HEK293 (cell line): ENCODE results near the gene NCL.

Experiments
- EGR2 ChIP-seq: fragments of 450-650 bp; formaldehyde crosslinking; IDR thresholded peaks from 2 replicates; pipeline ENCODE4 v1.5.1; 2016; ENCODE audit warnings: low read depth, missing biosample characterization, missing genetic modification characterization
- GLIS1 ChIP-seq: fragments of 450-650 bp; formaldehyde crosslinking; IDR thresholded peaks from 2 replicates; pipeline ENCODE4 v1.5.1; 2016; ENCODE audit warnings: missing biosample characterization, missing genetic modification characterization
- PBX3 ChIP-seq: sonication (generic); formaldehyde crosslinking; IDR thresholded peaks from 2 replicates; pipeline ENCODE4 v1.8.1; 2022; ENCODE audit warnings: mild to moderate bottlenecking, moderate library complexity, missing genetic modification reagents
- PRDM2 ChIP-seq: fragments of 450-650 bp; formaldehyde crosslinking; IDR thresholded peaks from 2 replicates; pipeline ENCODE4 v1.5.1; 2016; ENCODE audit warnings: missing biosample characterization, missing genetic modification characterization, borderline replicate concordance
- SCRT2 ChIP-seq: fragments of 450-650 bp; formaldehyde crosslinking; IDR thresholded peaks from 2 replicates; pipeline ENCODE4 v1.5.1; 2016; ENCODE audit warnings: missing biosample characterization, missing genetic modification characterization
- ZBTB20 ChIP-seq: fragments of 450-650 bp; formaldehyde crosslinking; IDR thresholded peaks from 2 replicates; pipeline ENCODE4 v1.5.1; 2016; ENCODE audit warnings: missing biosample characterization, missing genetic modification characterization
- ZBTB44 ChIP-seq: fragments of 450-650 bp; IDR thresholded peaks from 2 replicates; pipeline ENCODE4 v1.5.1; 2018; ENCODE audit warnings: missing biosample characterization, mild to moderate bottlenecking, missing genetic modification characterization
- ZBTB7A ChIP-seq: fragments of 450-650 bp; formaldehyde crosslinking; IDR thresholded peaks from 2 replicates; pipeline ENCODE4 v1.5.1; 2016; ENCODE audit warnings: low read depth, missing biosample characterization, missing genetic modification characterization
- ZBTB8A ChIP-seq: fragments of 450-650 bp; formaldehyde crosslinking; IDR thresholded peaks from 2 replicates; pipeline ENCODE4 v1.5.1; 2016; ENCODE audit warnings: missing biosample characterization, missing genetic modification characterization
- ZFP69B ChIP-seq: fragments of 450-650 bp; formaldehyde crosslinking; IDR thresholded peaks from 2 replicates; pipeline ENCODE4 v1.5.1; 2016; ENCODE audit warnings: missing biosample characterization, missing genetic modification characterization
- ZNF112 ChIP-seq: fragments of 450-650 bp; formaldehyde crosslinking; IDR thresholded peaks from 2 replicates; pipeline ENCODE4 v1.5.0; 2017; ENCODE audit warnings: missing biosample characterization, missing genetic modification characterization
- ZNF114 ChIP-seq: fragments of 450-650 bp; formaldehyde crosslinking; IDR thresholded peaks from 2 replicates; pipeline ENCODE4 v1.5.0; 2017; ENCODE audit warnings: missing biosample characterization, missing genetic modification characterization
- ZNF138 ChIP-seq: fragments of 450-650 bp; formaldehyde crosslinking; IDR thresholded peaks from 2 replicates; pipeline ENCODE4 v1.5.1; 2016; ENCODE audit warnings: missing biosample characterization, missing genetic modification characterization, borderline replicate concordance
- ZNF2 ChIP-seq: fragments of 450-650 bp; formaldehyde crosslinking; IDR thresholded peaks from 2 replicates; pipeline ENCODE4 v1.5.1; 2016; ENCODE audit warnings: missing biosample characterization, missing genetic modification characterization
- ZNF248 ChIP-seq: fragments of 450-650 bp; formaldehyde crosslinking; IDR thresholded peaks from 2 replicates; pipeline ENCODE4 v1.5.1; 2017; ENCODE audit warnings: missing biosample characterization, missing genetic modification characterization
- ZNF302 ChIP-seq: fragments of 450-650 bp; formaldehyde crosslinking; IDR thresholded peaks from 2 replicates; pipeline ENCODE4 v1.5.1; 2016; ENCODE audit warnings: missing biosample characterization, missing genetic modification characterization, low read depth
- ZNF37A ChIP-seq: fragments of 450-650 bp; IDR thresholded peaks from 2 replicates; pipeline ENCODE4 v1.5.1; 2018; ENCODE audit warnings: missing biosample characterization, missing genetic modification characterization
- ZNF391 ChIP-seq: fragments of 450-650 bp; formaldehyde crosslinking; IDR thresholded peaks from 2 replicates; pipeline ENCODE4 v1.5.1; 2016; ENCODE audit warnings: low read depth, missing biosample characterization, missing genetic modification characterization, borderline replicate concordance
- ZNF510 ChIP-seq: fragments of 450-650 bp; formaldehyde crosslinking; IDR thresholded peaks from 2 replicates; pipeline ENCODE4 v1.5.1; 2018; ENCODE audit warnings: mild to moderate bottlenecking, missing genetic modification characterization, missing biosample characterization; ENCODE audit not compliant: insufficient replicate concordance
- ZNF529 ChIP-seq: fragments of 450-650 bp; formaldehyde crosslinking; IDR thresholded peaks from 2 replicates; pipeline ENCODE4 v1.5.1; 2017; ENCODE audit warnings: missing genetic modification characterization, missing biosample characterization; ENCODE audit not compliant: insufficient replicate concordance
- ZNF555 ChIP-seq: fragments of 450-650 bp; formaldehyde crosslinking; conservative IDR thresholded peaks from 2 replicates; pipeline ENCODE4 v1.5.1; 2017; ENCODE audit warnings: missing biosample characterization, mild to moderate bottlenecking, missing genetic modification characterization, inconsistent platforms
- ZNF660 ChIP-seq: fragments of 450-650 bp; IDR thresholded peaks from 2 replicates; pipeline ENCODE4 v1.5.1; 2018; ENCODE audit warnings: missing biosample characterization, mild to moderate bottlenecking, missing genetic modification characterization
- ZNF785 ChIP-seq: fragments of 450-650 bp; formaldehyde crosslinking; IDR thresholded peaks from 2 replicates; pipeline ENCODE4 v1.5.1; 2016; ENCODE audit warnings: missing biosample characterization, missing genetic modification characterization
- ZNF843 ChIP-seq: fragments of 450-650 bp; formaldehyde crosslinking; IDR thresholded peaks from 2 replicates; pipeline ENCODE4 v1.5.1; 2016; ENCODE audit warnings: missing biosample characterization, missing genetic modification characterization
- ZSCAN16 ChIP-seq: fragments of 450-650 bp; formaldehyde crosslinking; IDR thresholded peaks from 2 replicates; pipeline ENCODE4 v1.5.1; 2016; ENCODE audit warnings: missing biosample characterization, missing genetic modification characterization
- ZSCAN30 ChIP-seq: fragments of 450-650 bp; IDR thresholded peaks from 2 replicates; pipeline ENCODE4 v1.5.1; 2018; ENCODE audit warnings: missing biosample characterization, mild to moderate bottlenecking, missing genetic modification characterization, moderate library complexity
- ZXDB ChIP-seq: fragments of 450-650 bp; formaldehyde crosslinking; IDR thresholded peaks from 2 replicates; pipeline ENCODE4 v1.5.1; 2016; ENCODE audit warnings: missing biosample characterization, missing genetic modification characterization
- TF ChIP-seq, protein P1 (sequence below): IDR thresholded peaks from 2 replicates; pipeline ENCODE4 v1.6.1; 2011; ENCODE audit warnings: mild to moderate bottlenecking, low read depth, low read length, borderline replicate concordance
- TF ChIP-seq, protein P2 (sequence below): fragments of 450-650 bp; formaldehyde crosslinking; IDR thresholded peaks from 2 replicates; pipeline ENCODE4 v1.5.1; 2016; ENCODE audit warnings: missing biosample characterization, missing genetic modification characterization

NCL gene

DNA sequence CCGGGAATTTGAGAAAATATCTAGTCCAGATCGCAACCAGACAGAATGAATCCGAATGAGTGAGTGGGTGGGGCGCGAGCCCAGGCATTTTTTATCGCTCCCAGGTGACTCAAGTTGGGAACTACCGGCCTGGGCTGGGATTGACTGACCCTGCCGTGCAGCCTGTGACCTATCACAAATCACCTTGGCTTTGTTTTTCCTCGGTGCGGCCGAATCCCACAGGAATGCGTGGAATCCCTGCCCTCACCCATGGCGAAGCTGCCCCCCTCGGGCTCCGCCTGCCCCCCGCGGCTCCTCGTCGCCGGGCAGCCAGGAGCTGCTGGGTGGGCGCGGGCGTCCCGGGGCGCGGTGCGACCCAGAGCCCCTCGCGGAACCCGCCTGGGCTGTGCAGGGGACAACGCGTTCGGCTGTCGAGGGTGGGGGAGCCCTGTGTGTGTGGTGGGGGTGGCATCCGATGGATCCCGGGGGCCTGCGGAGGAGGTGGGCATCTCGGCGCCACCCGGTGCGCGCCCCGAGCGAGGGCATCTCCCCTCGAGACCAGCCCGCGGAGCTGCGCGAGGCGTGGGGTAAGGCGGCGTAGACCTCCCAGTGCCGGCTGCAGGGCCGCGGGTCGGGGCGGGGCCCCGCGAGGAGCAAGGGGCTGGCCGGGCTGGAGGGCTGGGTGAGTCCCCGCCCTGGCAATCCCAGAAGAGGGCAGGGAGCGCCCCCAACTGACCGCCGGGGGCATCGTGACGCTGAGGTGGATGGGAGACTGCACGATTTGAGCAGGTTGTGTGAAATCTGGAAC lies 52.3 kb downstream of the NCL start (continued):
- TF ChIP-seq PBX3 (CRISPR knock-in tag) (peak; percentile 74; the same call in 1 of the 2 replicates), ZXDB (tag by site-specific recombination) (peak; percentile 28; the same call in 1 of the 2 replicates), ZNF391 (tag by site-specific recombination) (no peak), ZNF112 (tag by site-specific recombination) (no peak), ZBTB20 (peak; percentile 47; the same call in 1 of the 2 replicates), ZNF2 (tag by site-specific recombination) (no peak), ZBTB7A (tag by site-specific recombination) (no peak), ZSCAN16 (tag by site-specific recombination) (no peak), ZNF529 (tag by site-specific recombination) (no peak), ZNF248 (tag by site-specific recombination) (no peak), ZNF302 (tag by site-specific recombination) (no peak), ZNF843 (0 out of 2 replicates have a peak, but pooled peaks have one; percentile 22), ZFP69B (tag by site-specific recombination) (no peak), ZSCAN30 (tag by site-specific recombination) (peak; percentile 27; the same call in 1 of the 2 replicates), ZNF785 (no peak), ZNF510 (no peak), ZBTB8A (tag by site-specific recombination) (peak; percentile 61), EGR2 (tag by site-specific recombination) (no peak), ZBTB44 (tag by site-specific recombination) (0 out of 2 replicates have a peak, but pooled peaks have one; percentile 5), ZNF37A (tag by site-specific recombination) (no peak), ZNF138 (no peak), ZNF555 (tag by site-specific recombination) (no peak), GLIS1 (tag by site-specific recombination) (peak; percentile 97), ZNF660 (tag by site-specific recombination) (0 out of 2 replicates have a peak, but pooled peaks have one; percentile 19), ZNF114 (tag by site-specific recombination) (no peak), SCRT2 (no peak), PRDM2 (tag by site-specific recombination) (no peak)
- TF ChIP-seq, protein P1, sequence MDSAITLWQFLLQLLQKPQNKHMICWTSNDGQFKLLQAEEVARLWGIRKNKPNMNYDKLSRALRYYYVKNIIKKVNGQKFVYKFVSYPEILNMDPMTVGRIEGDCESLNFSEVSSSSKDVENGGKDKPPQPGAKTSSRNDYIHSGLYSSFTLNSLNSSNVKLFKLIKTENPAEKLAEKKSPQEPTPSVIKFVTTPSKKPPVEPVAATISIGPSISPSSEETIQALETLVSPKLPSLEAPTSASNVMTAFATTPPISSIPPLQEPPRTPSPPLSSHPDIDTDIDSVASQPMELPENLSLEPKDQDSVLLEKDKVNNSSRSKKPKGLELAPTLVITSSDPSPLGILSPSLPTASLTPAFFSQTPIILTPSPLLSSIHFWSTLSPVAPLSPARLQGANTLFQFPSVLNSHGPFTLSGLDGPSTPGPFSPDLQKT = no peak
- TF ChIP-seq, protein P2, sequence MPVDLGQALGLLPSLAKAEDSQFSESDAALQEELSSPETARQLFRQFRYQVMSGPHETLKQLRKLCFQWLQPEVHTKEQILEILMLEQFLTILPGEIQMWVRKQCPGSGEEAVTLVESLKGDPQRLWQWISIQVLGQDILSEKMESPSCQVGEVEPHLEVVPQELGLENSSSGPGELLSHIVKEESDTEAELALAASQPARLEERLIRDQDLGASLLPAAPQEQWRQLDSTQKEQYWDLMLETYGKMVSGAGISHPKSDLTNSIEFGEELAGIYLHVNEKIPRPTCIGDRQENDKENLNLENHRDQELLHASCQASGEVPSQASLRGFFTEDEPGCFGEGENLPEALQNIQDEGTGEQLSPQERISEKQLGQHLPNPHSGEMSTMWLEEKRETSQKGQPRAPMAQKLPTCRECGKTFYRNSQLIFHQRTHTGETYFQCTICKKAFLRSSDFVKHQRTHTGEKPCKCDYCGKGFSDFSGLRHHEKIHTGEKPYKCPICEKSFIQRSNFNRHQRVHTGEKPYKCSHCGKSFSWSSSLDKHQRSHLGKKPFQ (tag by site-specific recombination) = no peak
